ENCODE data around the gene MXD3.

Gene MXD3

GRCh38 chr5:177327539-177328522, 16.1 kb upstream of the MXD3 start:
- Histone ChIP-seq H3K4me2 (peak overlapping the region; percentile 96), H3K4me3 (no peak overlapping the region), H3K27ac (peak overlapping the region; percentile 50), H3K9ac (peak overlapping the region; percentile 47; the same call in 1 of the 2 replicates), H3K27me3 (no peaks in the 10 kb centered on the region), H3K4me1 (peaks cover 88% of the 10 kb centered on the region), H4K20me1 (no peaks in the 10 kb centered on the region; the same call in 1 of the 2 replicates), H3K36me3 (peaks cover 35% of the 10 kb centered on the region), H3K9me3 (no peaks in the 10 kb centered on the region)
- TF ChIP-seq Cebpa-rat (IDR thresholded peaks at IDR 0.05): no peak

GRCh38 chr5:177325868-177326381, 14.2 kb upstream of the MXD3 start:
- no peak overlapping the region for H3K4me2 ChIP-seq
- H3K4me3 ChIP-seq: no peak overlapping the region
- peaks cover 81% of the 10 kb centered on the region for H3K4me1 ChIP-seq
- H3K9ac ChIP-seq: no peak overlapping the region
- no peaks in the 10 kb centered on the region for H3K27me3 ChIP-seq
- TF ChIP-seq Cebpa-rat (IDR thresholded peaks at IDR 0.05): no peak
- H4K20me1 ChIP-seq: peaks cover under 1% of the 10 kb centered on the region; the same call in 1 of the 2 replicates
- H3K27ac ChIP-seq: no peak overlapping the region
- no peaks in the 10 kb centered on the region for H3K9me3 ChIP-seq
- H3K36me3 ChIP-seq: peaks cover 35% of the 10 kb centered on the region

DNA sequence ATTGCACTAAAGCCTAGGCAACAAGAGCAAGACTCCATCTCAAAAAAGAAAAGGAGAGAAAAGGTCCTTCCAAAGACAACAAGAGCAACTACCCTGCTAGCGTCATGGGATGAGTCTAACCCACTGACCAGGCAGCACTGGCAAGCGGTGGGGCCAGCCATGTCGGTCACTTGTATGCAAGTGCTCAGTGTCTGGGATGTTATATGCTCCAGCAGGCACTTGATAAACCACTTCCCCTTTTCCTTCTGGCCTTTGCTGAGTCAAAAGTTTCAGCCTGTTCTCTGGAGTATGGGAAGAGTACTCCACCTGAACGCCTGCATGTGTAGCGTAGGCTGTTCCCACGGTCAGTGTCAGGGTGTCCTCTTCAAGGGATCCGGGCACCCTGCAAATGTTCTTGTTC, 9.2 kb upstream of the MXD3 start:
- no peak overlapping the region; the same call in 1 of the 2 replicates for H3K9ac ChIP-seq
- no peak overlapping the region for H3K4me3 ChIP-seq
- H3K27me3 ChIP-seq: no peaks in the 10 kb centered on the region
- H3K9me3 ChIP-seq: no peaks in the 10 kb centered on the region; the same call in 1 of the 2 replicates
- peak overlapping the region; percentile 46 for H3K4me2 ChIP-seq
- H3K36me3 ChIP-seq: peaks cover 31% of the 10 kb centered on the region
- no peak overlapping the region for H3K27ac ChIP-seq
- H3K4me1 ChIP-seq: peaks cover 66% of the 10 kb centered on the region
- peaks cover 17% of the 10 kb centered on the region; the same call in 1 of the 2 replicates for H4K20me1 ChIP-seq
- TF ChIP-seq Cebpa-rat (IDR thresholded peaks at IDR 0.05): no peak

DNA sequence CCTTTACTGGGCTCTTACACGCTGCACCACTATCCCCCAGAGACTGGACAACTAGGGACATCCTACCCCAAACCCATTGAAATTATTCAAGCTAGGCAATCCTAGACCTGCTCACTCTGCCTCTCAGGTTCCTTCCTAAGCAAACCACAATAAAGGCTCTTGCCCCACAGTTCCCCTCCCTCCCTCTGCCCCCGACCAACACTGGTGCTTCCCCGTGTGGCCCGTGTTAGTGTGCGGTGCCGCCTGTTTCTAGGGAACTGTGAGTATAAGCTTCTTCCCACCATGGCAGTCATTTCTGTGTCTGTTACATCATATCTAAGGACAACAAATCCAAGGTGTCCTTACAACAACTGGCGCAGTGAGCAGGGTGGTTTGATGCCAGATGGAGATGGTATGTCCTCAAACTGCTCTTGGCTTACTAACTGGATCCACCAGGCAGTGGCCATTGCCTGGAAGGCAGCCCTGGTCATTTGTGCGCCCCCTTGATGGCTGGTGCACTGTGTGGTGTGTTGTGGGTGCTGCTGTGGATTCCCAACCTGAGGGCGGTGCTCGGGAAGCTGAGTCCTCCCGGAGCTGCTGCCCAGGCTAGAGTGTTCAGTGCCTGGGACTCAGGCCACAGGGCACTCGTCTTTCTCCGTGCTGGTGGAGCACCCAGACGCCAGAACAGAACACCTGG, 8.4 kb upstream of the MXD3 start:
- Histone ChIP-seq H3K4me1 (peaks cover 58% of the 10 kb centered on the region), H3K4me3 (no peak overlapping the region), H4K20me1 (peaks cover 20% of the 10 kb centered on the region; the same call in 1 of the 2 replicates), H3K27ac (no peak overlapping the region), H3K36me3 (peaks cover 25% of the 10 kb centered on the region), H3K27me3 (no peaks in the 10 kb centered on the region), H3K4me2 (peak overlapping the region; percentile 46), H3K9ac (no peak overlapping the region; the same call in 1 of the 2 replicates), H3K9me3 (no peaks in the 10 kb centered on the region; the same call in 1 of the 2 replicates)
- no peak for TF ChIP-seq Cebpa-rat (IDR thresholded peaks at IDR 0.05)

DNA sequence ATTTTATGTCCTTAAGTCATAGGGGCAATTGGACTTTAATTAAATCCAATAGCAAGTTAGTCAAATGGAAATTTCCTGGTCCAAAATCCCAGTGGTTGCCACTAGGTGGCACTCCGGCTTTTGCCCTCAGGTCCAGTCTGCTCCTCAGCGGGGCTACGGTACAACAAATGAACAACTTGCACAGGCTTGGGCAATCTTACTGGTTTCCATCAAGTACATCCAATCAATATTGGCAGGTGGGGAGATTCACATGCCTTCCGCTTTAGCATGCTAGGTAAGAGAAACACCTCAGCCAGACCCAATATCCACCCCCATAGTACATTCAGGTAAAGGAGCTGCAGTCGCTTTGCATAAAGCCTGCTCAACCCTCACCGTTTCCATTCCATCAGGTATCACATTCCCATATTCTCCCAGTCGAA, 6.3 kb upstream of the MXD3 start:
- Histone ChIP-seq H3K4me2 (no peak overlapping the region), H3K27me3 (no peaks in the 10 kb centered on the region), H3K9ac (no peak overlapping the region), H3K27ac (no peak overlapping the region), H3K4me3 (no peak overlapping the region), H4K20me1 (peaks cover 37% of the 10 kb centered on the region), H3K36me3 (peaks cover 15% of the 10 kb centered on the region; the same call in 1 of the 2 replicates), H3K9me3 (no peaks in the 10 kb centered on the region; the same call in 1 of the 2 replicates), H3K4me1 (peaks cover 56% of the 10 kb centered on the region)
- no peak for TF ChIP-seq Cebpa-rat (IDR thresholded peaks at IDR 0.05)

DNA sequence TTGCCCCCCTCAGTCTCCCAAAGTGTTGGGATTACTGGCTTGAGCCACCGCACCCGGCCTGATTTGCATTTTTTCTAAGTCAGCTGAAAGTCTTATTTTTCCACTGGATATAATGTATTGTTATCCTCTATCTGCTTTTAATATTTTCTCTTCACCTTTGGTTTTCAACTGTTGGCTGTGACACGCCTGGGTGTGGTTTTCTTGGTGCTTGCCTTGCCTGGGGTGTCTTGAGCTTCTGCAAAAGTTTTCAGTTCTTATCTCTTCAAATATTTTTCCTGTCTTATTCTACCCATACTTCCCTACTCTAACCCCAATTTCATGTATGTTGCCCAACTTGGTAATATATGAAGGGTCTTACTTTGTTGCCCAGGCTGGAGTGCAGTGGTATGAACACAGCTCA, 4.3 kb upstream of the MXD3 start:
- H3K4me2 ChIP-seq: no peak overlapping the region
- peaks cover 52% of the 10 kb centered on the region for H3K4me1 ChIP-seq
- H3K27ac ChIP-seq: no peak overlapping the region
- H3K9me3 ChIP-seq: no peaks in the 10 kb centered on the region; the same call in 1 of the 2 replicates
- H3K9ac ChIP-seq: no peak overlapping the region
- peaks cover 54% of the 10 kb centered on the region for H4K20me1 ChIP-seq
- H3K4me3 ChIP-seq: no peak overlapping the region
- peaks cover 15% of the 10 kb centered on the region; the same call in 1 of the 2 replicates for H3K36me3 ChIP-seq
- no peaks in the 10 kb centered on the region for H3K27me3 ChIP-seq
- no peak for TF ChIP-seq Cebpa-rat (IDR thresholded peaks at IDR 0.05)

- no peak overlapping the region for H3K4me2 ChIP-seq
- H3K9ac ChIP-seq: no peak overlapping the region
- H3K9me3 ChIP-seq: no peaks in the 10 kb centered on the region; the same call in 1 of the 2 replicates
- peaks cover 54% of the 10 kb centered on the region for H4K20me1 ChIP-seq
- H3K27me3 ChIP-seq: no peaks in the 10 kb centered on the region
- no peak overlapping the region for H3K4me3 ChIP-seq
- H3K4me1 ChIP-seq: peaks cover 52% of the 10 kb centered on the region
- TF ChIP-seq Cebpa-rat (IDR thresholded peaks at IDR 0.05): no peak
- H3K27ac ChIP-seq: no peak overlapping the region
- peaks cover 17% of the 10 kb centered on the region; the same call in 1 of the 2 replicates for H3K36me3 ChIP-seq
Observed at GRCh38 chr5:177315411-177315810, 3.7 kb upstream of the MXD3 start.

DNA sequence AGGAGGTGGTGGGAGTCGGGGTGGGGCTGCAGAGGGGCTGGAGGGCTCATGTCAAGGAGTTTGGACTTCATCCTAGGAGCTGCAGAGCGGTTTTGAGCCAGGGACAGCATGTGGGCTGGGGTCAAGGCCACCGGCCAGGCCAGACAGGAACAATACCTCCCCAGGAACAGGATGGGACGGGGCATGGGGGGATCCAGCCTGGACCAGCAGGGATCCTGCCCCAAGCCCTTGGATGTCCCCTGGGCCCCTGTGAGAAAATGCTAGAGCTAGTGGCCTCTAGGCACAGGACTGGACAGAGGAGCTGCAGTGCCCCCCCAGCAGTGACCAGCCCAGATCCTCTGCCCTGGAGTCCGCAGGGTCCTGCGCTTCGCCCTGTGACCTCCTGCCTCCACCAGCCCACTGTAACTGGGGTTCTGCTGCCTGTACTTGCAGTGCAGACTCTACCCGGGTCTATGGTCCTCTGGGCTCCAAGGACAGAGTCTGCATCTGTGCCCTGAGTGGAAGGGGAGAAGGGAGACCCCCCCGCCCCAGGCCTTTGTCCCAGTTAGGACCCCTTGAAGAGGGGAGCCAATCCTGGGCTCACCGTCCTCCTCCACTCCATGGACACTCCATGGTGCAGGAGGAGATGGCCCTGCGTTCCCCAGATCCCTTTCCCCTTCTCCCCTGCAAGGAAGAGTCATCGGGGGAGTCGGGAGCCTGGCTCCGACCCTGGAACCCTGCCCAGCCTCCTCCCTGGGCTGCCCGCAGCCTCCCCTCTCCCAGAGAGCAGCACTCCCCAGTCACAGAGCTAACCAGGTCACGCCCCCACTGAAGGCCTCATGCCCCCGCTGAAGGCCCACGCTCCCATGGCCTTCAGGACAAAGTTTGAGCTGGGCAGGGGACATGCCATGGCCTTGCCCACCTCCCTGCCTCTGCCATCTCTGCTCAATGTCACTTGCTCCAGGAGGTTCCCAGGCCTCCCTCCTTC, 3.0 kb upstream of the MXD3 start:
- H3K9ac ChIP-seq: 0 out of 2 replicates have a peak overlapping the region, but pooled peaks have one; percentile 29
- peaks cover 52% of the 10 kb centered on the region for H3K4me1 ChIP-seq
- no peak for TF ChIP-seq Cebpa-rat (IDR thresholded peaks at IDR 0.05)
- no peak overlapping the region for H3K4me2 ChIP-seq
- peaks cover 24% of the 10 kb centered on the region; the same call in 1 of the 2 replicates for H3K36me3 ChIP-seq
- H3K4me3 ChIP-seq: no peak overlapping the region
- H3K27ac ChIP-seq: peak overlapping the region; percentile 22; the same call in 1 of the 2 replicates
- H3K27me3 ChIP-seq: no peaks in the 10 kb centered on the region
- no peaks in the 10 kb centered on the region; the same call in 1 of the 2 replicates for H3K9me3 ChIP-seq
- peaks cover 59% of the 10 kb centered on the region for H4K20me1 ChIP-seq
